Stimulated activated CD8-positive, alpha-beta memory T cell treated with anti-CD3 and anti-CD28 coated beads, Interleukin-15, amount 100 ng/mL, for 48 hours (primary cell): ENCODE measurements around the gene PRMT5.
A peak's percentile ranks its signal among the peaks of the same experiment; 100 is the strongest.

Source experiments
- DNase-seq, 2 donors: peaks; one replicate each; pipeline ENCODE4 v3.0.0-alpha.2; 2020; ENCODE audit warnings: low read depth in 2 of 2

PRMT5 gene

GRCh38 chr14:22875748-22876319 lies 53.3 kb downstream of the PRMT5 start:
- DNase-seq, result no peak

DNA sequence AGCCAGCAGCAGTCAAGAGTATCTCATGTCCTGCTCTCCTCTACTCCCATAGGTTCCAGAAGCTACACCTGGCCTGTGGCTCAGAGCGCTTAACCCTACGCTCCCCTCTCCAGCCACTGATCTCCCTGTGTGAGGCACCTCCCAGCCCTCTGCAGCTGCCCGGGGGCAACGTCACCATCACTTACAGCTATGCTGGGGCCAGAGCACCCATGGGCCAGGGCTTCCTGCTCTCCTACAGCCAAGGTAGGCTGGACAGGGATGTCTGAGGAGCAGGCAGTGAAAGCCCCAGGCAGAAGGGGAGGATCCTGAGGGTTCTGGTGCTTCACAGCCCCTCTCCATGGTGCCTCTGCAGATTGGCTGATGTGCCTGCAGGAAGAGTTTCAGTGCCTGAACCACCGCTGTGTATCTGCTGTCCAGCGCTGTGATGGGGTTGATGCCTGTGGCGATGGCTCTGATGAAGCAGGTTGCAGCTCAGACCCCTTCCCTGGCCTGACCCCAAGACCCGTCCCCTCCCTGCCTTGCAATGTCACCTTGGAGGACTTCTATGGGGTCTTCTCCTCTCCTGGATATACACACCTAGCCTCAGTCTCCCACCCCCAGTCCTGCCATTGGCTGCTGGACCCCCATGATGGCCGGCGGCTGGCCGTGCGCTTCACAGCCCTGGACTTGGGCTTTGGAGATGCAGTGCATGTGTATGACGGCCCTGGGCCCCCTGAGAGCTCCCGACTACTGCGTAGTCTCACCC lies 54.0 kb downstream of the PRMT5 start:
- DNase-seq, result no peak

DNA sequence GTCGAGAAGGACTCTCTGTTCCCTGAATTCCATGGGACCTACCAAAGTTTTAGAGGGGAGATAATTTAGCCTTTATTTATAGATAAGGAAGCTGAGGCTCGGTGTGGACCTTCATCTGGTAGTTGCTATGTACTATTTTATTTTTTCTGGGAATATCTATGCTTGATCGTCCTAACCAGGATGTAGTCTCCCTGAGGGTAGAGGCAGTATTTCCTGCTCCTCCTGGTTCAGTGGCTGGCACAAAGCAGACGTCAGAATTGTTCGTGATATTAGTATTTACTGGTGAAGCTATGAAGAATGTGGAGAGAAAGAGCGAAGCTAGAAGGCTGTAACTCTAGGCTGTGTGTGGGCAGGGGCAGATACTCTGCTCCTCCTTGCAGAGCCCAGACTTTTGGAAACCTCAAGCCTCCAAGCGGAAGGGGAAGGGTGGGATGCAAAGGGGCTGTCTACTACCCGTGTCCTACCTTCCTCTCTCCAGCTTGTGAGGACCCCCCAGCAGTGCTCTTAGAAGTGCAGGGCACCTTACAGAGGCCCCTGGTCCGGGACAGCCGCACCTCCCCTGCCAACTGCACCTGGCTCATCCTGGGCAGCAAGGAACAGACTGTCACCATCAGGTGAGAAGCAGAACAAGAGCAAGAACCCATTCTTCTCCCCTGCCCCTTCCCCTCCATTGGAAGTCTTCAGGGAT lies 56.2 kb downstream of the PRMT5 start:
- no peak for DNase-seq

DNA sequence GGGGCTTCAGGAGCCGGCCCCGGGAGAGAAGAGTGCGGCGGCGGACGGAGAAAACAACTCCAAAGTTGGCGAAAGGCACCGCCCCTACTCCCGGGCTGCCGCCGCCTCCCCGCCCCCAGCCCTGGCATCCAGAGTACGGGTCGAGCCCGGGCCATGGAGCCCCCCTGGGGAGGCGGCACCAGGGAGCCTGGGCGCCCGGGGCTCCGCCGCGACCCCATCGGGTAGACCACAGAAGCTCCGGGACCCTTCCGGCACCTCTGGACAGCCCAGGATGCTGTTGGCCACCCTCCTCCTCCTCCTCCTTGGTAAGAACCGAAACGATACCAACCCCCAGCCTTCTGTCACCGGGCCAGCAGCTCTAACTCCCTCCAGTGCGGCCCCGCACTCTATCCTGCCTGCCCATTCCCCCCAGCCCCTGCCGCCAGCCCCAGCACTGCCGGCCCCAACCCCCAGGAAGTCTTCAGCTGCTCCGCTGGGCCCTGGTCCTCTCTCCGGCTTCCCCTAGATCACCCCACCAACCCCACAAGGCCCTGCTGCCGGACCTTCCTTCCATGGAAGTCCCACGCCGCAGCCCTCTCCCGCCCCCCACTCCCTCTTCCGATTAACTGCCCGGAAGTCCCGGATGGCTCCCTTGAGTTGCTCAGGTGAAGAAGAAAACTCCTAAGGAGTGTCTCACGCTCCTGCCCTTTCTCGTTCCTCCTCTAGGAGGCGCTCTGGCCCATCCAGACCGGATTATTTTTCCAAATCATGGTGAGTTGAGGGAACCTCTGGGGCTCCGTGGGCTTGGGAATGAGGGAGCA lies 56.9 kb downstream of the PRMT5 start:
- DNase-seq, result peak; percentile 32 to 46

- DNase-seq, result peak; percentile 69 to 79
Observed at GRCh38 chr14:22871224-22872032, 57.7 kb downstream of the PRMT5 start, which contains the start of gene LRP10. LRP10 (plus strand) TSS chr14:22871740; CDS start chr14:22872304, 564 bp downstream.

DNA sequence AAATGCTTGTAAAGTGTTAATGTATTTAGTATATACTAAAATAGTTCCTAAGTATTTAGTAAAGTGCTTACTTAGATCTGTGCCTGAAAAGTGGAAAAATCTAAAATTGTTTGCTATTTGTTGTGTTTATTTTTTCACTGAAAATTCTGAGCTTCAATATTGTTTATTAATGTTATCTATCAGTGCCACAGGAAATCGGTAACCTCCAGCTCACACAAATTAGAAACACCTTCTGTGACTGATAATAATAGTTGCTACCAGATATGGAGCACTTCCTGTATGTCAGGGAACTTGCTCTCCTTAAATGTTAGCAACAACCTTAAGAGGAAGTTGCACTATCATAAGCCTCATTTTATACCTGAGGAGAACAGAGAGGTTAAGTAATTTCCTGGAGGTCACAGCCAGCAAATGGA lies 58.4 kb downstream of the PRMT5 start:
- no peak for DNase-seq
